NCI-H345 treated with DMSO at 0.1 percent for 48 hours (cell line): Measurements from ENCODE around the gene HAUS5.
"Not testable (repeated sequence)": the region's sequence is repeated elsewhere in the genome, so short reads cannot be mapped to it uniquely, and the experiment has no call there.

ENCODE experiments used
- DNase-seq: peaks from one replicate; lab custom pipeline; 2025; ENCODE audit not compliant: unreplicated experiment; lab: John Stamatoyannopoulos, UW

HAUS5 gene, protein sequence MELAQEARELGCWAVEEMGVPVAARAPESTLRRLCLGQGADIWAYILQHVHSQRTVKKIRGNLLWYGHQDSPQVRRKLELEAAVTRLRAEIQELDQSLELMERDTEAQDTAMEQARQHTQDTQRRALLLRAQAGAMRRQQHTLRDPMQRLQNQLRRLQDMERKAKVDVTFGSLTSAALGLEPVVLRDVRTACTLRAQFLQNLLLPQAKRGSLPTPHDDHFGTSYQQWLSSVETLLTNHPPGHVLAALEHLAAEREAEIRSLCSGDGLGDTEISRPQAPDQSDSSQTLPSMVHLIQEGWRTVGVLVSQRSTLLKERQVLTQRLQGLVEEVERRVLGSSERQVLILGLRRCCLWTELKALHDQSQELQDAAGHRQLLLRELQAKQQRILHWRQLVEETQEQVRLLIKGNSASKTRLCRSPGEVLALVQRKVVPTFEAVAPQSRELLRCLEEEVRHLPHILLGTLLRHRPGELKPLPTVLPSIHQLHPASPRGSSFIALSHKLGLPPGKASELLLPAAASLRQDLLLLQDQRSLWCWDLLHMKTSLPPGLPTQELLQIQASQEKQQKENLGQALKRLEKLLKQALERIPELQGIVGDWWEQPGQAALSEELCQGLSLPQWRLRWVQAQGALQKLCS

DNA sequence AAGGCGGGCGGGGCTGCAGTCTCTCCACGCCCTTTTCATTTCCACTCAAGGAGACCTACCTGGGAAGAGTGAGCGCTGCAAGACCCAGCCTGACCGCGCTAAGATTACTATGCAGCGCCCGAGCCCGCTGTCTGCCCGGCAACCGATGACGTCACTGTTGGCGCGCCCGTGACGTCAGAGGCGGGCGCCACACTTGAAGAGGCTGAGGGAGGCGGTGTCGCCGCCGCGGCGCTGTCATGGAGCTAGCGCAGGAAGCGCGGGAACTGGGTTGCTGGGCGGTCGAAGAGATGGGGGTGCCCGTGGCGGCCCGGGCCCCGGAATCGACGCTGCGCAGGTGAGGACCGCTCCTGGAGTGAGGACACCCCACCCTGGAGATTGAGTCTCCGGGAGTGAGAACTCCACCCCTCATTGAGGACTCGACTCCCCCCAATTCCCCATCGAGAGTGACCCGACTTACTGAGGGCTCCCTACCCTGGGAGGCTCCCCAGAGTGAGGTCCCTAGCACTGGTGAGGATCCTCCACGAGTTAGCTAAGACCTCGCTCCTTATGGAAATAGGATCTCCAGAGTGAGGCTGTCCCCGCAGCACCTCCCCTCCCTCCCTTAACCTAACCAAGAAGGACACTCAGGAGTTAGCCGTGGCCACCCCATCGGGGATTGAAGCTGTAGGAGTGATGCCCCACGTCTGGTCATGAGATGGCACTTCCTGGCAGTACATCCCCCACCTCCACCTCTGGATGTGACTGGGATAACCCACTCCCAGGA is at the start of gene HAUS5:
HAUS5 (plus strand) TSS at position 177 of the 763 bp plus-strand sequence; CDS start at position 237, 60 bp downstream.
- DNase-seq, result peak; percentile 98

DNA sequence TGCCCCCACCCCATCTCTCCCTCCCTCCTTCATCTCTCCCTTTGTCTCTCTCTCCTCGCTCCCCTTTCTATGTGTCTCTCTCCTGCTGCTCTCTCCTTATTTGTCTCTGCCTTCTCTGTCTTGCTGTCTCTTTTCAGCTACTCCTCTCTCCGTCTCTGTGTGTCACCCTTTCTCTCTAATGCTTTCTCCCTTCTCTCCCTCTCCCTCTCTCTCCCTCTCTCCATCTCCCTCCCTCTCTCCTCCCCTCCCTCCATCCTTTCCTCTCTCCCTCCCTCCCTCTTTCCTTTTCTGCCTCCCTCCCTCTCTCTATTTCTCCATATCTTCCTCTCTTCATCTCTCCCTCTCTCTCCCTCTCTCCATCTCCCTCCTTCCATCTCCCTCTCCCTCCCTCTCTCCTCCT is 49.8 kb upstream of the HAUS5 start:
- DNase-seq, result no peak

DNA sequence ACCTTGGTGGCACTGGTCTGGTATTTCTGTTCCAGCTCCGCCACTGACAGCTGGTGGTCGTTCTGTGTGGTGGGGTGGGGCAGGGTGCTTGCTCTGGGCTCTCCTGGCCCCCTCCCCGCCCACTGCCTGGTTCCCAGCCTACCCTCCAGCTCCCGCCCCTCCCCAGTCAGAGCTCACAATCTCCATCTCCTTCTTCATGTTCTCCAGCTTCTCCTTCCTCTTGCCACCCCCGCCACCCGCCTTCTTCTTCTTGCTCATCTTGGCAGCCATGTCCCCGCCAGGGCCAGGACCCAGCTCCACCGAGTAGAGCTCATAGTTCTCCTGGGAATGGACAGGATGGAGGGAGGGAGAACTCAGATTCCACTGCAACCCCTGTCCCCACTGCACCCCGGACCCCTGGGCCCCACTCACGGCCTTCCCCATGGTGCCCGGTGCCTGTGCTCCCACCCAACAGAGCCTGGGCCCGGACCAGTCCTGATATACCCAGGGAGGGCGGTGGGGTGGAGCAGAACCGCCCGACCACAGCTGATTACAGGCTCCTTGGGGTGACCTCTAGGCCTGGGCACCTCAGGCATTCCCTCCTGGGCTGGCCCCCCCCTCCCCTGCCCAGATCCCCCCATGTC is 49.2 kb upstream of the HAUS5 start, which contains the start of gene ATP4A:
ATP4A (minus strand) TSS at position 452 of the 623 bp plus-strand sequence; CDS start at position 423, 29 bp downstream.
- DNase-seq, result no peak

DNA sequence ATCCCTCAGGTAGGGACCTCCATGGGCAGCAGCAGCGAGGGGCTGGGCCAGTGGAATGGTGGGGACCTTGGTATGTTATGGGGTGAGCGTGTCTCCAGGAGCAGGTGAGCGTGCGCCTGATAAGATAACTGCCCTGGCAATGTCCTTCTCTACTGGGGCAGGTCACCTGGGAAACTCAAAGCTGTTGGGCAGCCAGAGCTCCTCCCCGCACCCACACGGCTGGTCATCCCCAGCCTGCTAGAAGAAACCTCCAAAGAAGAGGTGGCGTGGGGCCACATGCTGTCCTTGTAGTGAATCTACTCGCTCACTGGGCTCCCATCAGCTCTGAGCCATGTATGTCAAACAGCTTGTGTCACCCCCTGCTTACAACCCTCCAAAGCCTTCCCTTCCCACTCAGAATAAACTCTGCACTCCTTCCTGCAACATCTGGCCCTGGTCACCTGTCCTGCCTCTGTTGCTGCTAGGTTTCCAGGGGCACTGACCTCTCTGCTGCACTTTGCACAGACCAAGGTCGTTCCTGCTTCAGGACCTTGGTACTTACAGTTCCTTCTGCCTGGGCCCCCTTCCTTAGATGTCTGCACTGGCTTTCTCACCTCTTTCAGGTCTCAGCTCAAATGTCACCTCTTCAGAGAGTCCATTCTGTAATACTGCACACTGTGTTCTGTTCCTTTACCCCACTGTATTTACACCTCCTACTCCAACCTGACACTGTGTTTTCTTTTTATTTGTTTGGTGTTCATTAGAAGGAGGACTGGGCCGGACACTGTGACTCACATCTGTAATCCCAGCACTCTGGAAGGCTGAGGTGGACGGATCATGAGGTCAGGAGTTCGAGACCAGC is 47.3 kb upstream of the HAUS5 start:
- DNase-seq, result no peak

DNA sequence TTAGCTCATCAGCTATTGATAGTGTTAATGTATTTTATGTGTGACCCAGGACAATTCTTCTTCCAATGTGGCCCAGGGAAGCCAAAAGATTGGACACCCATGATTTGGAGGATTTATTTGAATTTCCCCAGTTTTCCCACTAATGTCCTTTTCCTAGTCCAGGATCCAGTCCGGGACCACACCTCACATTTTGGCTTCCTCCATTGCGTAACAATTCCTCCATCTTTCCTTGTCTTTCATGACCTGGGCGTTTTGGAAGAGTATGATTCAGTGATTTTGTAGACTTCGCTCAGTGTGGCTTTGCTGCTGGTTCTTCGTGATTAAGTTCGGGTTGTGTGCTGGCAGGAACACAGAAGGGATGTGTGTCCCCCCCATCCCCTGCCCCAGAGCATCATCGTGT is 45.8 kb upstream of the HAUS5 start:
- no peak for DNase-seq

DNA sequence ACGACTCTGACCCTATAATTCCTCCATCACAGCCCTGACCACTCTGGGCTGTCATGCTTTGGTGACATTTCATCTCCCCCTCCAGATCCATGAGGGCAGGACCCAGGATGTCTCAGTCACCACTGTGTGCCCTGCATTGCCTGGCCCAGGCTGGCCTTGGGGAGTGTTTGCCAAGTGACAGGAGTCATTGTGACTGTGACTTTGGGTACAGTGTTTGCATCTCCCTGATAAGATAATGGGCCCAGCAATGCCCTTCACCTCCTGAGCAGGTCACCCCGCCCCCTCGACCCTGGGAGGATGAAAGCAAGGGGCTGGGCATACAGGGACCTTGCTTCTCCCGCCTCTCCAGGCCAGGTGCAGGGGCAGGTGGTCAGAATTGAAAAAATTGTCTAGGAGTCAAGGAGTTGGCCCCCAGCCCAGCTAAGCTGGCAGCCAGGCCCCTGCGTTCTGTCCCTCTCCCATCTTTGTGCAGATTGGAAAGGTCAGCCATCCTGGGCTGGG is 43.2 kb upstream of the HAUS5 start:
- no peak for DNase-seq

DNA sequence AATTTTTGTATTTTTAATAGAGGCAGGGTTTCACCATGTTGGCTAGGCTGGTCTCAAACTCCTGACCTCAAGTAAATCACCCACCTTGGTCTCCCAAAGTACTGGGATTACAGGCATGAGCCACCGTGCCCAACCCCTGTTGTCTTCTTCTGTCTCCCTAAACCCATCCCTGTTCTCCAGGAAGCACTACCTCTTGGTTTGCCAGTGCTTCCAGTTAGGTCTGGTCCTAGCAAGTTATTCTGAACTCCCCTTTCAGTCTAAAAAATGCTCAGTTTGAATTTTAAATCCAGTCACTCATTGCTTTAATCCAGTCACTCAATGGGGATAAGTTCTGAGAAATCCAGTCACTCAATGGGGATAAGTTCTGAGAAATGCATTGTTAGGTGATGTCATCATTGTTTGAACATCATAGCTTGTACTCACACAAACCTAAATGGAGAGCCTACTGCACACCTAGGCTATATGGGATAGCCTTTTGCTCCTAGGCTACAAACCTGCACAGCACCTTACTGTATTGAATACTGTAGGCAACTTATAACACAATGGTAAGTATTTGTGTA is 41.0 kb upstream of the HAUS5 start:
- DNase-seq, result no peak

DNA sequence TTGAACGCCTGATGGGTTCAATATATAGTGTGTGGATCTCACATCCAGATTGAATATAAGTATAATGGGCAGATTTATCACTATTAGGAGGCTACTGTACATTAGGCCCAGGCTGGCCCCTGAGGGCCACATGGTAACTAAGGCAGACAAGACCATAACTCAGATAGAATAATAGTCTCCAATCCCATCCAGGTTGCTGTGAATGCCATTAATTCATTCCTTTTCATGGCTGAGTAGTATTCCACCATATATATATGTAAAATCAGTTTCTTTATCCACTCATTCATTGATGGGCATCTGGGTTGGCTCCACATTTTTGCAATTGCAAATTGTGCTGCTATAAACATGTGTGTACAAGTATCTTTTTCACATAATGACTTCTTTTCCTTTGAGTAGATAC is 34.6 kb upstream of the HAUS5 start:
- no peak for DNase-seq

DNA sequence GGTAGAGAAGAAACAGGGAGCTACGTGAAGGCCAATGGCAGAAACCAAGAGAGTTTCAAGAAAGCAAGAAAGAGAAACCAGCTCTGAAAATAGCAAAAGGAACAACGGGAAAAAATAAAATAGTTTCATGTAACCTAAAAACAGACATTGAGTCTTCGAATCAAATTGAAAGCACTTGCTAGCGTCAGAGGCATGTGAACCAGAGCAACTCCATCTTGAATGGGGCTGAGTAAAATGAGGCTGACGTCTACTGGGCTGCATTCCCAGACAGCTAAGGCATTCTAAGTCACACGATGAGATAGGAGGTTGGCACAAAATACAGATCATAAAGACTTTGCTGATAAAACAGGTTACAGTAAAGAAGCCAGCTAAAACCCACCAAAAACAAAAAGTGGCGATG is 33.8 kb upstream of the HAUS5 start:
- DNase-seq, result no peak

DNA sequence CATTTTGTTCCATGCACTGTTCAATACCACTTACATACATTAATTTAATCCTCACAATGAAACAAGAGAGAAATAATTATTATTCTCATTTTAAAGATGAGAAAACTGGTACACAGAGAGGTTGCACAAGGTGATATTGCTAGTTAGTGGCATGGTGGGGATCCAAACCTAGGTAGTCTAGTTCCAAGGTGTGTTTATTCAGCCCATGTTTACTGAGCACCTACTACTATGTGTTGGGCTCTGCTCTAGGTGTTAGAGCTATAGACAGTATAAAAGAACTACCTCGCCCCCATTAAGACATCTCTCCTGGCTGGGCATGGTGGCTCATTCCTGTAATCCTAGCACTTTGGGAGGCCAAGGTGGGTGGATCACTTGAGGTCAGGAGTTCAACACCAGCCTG is 29.8 kb upstream of the HAUS5 start:
- DNase-seq, result no peak

DNA sequence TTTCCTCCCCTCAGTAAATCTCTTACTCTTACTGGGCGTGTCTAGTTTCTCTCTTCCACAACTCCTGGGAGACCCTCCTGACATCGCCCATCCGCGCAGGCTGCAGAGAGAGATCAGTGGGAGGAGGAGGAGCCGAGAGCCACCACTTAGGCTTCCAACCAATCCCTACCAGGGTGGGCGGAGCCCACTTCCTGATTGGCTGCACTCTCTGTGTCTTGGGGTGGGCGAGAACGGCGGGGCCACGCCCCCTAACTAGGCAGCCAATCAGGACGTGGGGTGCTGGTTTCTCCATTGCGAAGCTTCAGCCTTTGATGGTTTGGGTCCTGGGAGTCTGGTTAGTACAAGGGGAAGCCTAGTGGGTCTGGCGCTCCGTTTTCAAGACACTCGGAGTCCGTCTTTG is 26.7 kb upstream of the HAUS5 start, which contains the start of gene PMIS2:
PMIS2 (plus strand) TSS at position 326 of the 400 bp plus-strand sequence. CDS start 87 bp downstream, outside the sequence.
- no peak for DNase-seq

DNA sequence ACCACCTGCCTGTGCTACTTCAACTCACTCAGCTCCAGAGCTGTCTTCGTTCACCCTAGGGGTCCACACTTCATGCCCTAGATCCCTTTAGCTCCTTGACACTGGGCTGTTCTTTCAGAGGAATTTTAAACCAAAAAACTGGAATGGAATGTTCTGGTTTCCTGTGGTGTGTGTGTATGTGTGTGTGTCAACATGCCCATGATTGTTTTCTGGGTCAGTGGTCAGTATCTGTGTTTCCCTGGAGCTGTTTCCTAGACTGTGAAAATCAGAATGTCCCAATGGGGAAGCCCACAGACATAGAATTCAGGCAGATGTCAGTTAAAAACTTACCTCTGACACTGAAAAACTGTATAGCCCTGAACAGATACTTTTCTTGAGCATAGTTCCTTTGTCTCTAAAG is 25.2 kb upstream of the HAUS5 start:
- no peak for DNase-seq

DNA sequence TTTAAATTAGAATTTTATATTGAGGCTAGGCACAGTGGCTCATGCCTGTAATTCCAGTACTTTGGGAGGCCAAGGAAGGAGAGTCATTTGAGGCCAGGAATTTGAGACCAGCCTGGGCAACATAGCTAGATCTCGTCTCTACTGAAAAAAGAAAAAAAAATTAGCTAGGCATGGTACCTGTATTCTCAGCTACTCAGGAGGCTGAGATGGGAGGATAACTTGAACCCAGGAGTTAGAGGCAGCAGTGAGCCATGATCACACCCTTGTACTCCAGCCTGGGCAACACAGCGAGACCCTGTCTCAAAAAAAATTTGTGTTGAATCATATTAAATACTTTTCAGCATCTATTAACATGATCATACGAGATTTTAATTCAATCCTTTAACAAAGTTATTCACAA is 21.7 kb upstream of the HAUS5 start:
- no peak for DNase-seq

DNA sequence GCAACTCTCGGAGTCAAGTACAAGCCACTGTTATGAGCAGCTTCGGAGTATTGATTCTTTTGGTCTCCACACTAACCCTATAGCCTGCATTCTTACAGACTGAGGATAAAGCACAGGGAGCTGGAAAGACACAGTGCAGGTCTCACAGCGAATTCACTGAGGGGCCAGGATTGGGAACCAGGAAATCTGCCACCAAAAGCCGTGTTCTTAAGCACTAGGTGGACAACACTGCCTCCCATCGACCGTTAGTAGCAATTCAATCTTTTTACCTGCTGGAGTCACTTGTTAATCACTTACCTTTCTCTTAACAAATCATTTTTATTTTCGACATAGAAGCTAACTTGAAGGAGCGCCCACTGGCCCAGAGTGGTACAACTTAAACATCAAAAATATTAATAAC is 20.3 kb upstream of the HAUS5 start:
- peak; percentile 36 for DNase-seq

DNA sequence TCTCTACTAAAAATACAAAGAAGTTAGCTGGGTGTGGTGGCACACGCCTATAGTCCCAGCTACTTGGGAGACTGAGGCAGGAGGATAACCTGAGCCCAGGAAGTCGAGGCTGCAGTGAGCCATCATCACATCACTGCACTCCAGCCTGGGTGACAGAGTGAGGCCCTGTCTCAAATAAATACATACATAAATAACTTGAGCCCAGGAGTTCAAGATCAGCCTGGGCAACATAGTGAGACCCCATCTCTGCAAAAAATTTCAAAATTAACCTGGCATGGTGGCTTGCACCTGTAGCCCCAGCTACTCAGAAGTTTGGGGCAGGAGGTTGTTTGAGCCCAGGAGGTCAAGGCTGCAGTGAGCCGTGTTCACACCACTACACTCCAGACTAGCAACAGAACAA is 17.5 kb upstream of the HAUS5 start:
- not testable (repeated sequence) for DNase-seq

DNA sequence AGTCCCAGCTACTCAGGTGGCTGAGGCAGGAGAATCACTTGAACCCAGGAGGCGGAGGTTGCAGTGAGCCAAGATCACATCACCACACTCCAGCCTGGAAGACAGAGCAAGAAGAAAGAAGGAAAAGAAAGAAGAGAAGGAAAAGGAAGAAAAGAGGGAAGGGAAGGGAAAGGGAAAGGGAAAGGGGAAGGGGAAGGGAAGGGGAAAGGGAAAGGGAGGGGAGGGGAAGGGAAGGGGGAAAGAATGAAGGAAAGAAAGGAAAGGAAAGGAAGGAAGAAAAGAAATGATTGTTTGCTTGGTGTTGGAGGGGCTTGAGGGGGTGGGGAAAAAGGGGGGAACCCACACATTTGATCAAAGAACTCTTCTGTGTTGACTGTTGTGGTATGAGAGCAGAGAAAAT is 16.6 kb upstream of the HAUS5 start:
- no peak for DNase-seq

DNA sequence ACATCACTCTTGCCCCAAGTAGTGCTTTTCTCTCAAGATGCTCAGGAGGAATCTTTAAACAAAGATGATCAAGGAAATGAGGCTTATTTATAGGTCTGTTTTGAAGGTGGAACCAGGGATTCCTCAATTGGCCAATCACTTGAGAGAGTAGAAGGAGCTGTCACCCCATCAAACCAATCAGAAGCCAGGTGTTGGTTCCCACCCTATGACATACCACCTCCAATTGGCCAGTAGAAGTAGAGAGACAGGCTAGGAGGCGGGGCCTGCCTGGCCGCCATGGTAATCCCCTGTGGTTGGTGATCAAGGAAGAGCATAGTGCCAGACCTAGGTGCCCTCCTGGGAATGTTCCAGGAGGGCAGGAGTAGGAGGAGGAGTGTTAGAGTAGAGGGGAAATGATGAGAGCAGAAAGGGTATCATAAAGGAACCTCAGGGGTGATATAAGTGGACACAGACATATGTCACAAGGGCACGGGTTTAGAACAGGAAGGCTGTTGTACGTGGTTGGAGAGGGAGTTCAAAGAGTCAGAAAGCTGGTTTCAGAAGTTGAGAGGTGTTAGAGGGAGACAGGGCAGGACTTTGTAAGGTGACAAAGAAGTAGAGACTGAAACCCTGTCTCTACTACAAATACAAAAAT is 16.1 kb upstream of the HAUS5 start:
- no peak for DNase-seq

DNA sequence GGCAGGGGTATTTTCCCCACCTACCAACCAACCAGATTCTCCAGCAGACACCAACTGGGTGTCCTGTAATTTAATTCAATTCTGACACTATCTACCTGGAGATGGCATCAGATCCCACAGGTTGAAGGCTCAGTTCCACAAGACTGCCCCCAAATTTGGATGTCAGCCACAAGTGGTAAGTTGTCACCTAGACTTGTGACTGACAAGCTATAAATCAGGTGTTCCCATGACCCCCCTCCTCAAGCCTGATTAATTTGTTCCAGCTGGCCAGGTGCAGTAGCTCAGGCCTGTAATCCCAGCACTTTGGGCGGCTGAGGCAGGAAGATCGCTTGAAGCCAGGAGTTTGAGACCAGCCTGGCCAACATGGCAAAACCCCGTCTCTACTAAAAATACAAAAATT is 10.6 kb upstream of the HAUS5 start:
- DNase-seq, result no peak

DNA sequence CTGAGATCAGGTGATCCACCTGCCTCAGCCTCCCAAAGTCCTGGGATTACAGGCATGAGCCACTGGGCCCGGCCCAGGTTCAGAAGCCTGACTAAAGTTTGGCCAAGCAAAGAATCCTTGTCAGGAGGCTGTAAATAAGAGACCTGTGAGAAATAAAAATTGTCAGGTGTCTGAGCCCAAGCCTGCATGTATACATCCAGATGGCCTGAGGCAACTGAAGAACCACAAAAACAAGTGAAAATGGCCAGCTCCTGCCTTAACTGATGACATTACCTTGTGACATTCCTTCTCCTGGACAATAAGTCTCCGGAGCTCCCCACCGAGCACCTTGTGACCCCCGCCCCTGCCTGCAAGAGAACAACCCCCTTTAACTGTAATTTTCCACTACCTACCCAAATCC is 8.1 kb upstream of the HAUS5 start:
- DNase-seq, result not testable (repeated sequence)
